Mammary epithelial cell (primary cell): Measurements from ENCODE around the gene CNTFR.

Source experiments
- CTCF ChIP-seq, 2 donors: IDR thresholded peaks in 1 of 2; conservative IDR thresholded peaks in 1 of 2; 2 replicates each; pipeline ENCODE4 v1.5.1; 2011 to 2012; ENCODE audit warnings: inconsistent platforms in 2 of 2, low read length in 2 of 2, mild to moderate bottlenecking in 2 of 2, control low read depth in 1 of 2, low read depth in 1 of 2; ENCODE audit not compliant: insufficient read depth in 1 of 2; ENCODE audit errors: extremely low read depth in 1 of 2
- EZH2 ChIP-seq: IDR thresholded peaks from 2 replicates; pipeline ENCODE4 v1.6.1; 2012; ENCODE audit warnings: low read length, inconsistent platforms, borderline replicate concordance

- TF ChIP-seq CTCF (conservative IDR thresholded peaks at IDR 0.05 in 1 of 2, IDR thresholded peaks at IDR 0.05 in 1 of 2; ENCODE audit: extremely low read depth in 1 of 2, insufficient read depth in 1 of 2, low read depth in 1 of 2, low read length in 2 of 2) = no peak
- TF ChIP-seq EZH2 = no peak
Observed at GRCh38 chr9:34556949-34557348, 32.6 kb downstream of the CNTFR start.
